Esophagus squamous epithelium (tissue), 4 donors: ENCODE data around the gene KIF17.

Experiments
- POLR2A ChIP-seq, 4 donors: fragments of 450-650 bp; IDR thresholded peaks; one replicate each; pipeline ENCODE4 v1.6.1; 2017; ENCODE audit warnings: antibody characterized with exemption in 4 of 4, mild to moderate bottlenecking in 4 of 4, moderate library complexity in 3 of 4
- TF ChIP-seq, protein P1 (sequence below), 6 experiments: fragments of 450-650 bp in 4 of 6; fragments of 200-600 bp in 2 of 6; sonication (generic) in 2 of 6; IDR thresholded peaks; one replicate each; pipeline ENCODE4 v1.5.1; 2016 to 2019; ENCODE audit warnings: antibody characterized with exemption in 6 of 6, mild to moderate bottlenecking in 4 of 6, moderate library complexity in 4 of 6

DNA sequence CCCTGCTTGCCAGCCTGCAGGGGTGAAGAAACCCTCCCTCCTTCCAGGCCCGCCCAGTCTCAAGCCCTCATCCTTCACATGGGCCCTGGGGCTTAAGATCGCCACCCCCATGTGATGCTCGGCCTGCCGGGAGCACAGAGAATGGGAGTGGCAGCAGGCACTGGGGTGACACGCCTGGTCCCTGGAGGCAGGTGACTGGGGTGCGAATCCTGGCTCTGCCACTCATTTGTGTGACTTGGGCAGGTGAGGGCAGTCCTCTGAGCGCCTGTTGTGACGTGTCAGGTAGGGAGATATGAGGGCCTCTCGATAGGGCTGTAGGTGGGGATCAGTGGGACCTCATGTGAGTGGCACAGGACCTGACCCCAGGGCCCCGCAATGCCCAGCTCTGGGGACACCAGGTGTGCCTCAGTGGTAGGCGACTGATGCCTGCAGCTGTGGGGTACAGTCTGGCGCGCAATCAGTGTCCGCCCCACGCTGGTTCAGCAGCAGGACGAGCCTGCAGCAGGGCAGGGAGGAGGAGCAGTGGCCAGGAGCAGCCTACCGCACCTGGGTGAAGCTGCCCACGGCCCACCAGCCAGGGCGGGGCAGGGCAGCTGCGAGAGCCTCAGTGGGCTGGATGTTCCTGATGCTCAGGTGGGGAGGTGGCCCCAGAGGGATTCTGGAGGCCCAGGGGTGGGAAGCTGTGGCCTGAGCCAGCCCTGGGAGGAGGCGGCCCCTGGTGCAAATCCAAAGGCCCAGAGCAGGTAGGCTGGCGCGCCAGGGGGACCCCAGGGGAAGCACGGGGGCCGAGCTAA lies 8.5 kb upstream of the KIF17 start:
- TF ChIP-seq, protein P1, sequence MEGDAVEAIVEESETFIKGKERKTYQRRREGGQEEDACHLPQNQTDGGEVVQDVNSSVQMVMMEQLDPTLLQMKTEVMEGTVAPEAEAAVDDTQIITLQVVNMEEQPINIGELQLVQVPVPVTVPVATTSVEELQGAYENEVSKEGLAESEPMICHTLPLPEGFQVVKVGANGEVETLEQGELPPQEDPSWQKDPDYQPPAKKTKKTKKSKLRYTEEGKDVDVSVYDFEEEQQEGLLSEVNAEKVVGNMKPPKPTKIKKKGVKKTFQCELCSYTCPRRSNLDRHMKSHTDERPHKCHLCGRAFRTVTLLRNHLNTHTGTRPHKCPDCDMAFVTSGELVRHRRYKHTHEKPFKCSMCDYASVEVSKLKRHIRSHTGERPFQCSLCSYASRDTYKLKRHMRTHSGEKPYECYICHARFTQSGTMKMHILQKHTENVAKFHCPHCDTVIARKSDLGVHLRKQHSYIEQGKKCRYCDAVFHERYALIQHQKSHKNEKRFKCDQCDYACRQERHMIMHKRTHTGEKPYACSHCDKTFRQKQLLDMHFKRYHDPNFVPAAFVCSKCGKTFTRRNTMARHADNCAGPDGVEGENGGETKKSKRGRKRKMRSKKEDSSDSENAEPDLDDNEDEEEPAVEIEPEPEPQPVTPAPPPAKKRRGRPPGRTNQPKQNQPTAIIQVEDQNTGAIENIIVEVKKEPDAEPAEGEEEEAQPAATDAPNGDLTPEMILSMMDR (IDR thresholded peaks at IDR 0.05) = no peak
- TF ChIP-seq POLR2A (IDR thresholded peaks at IDR 0.05) = no peak
